HG03354 (cell line): ENCODE data around the gene NPIPB13.
"Not testable (repeated sequence)": the region's sequence is repeated elsewhere in the genome, so short reads cannot be mapped to it uniquely, and the experiment has no call there.

Experiments used
- ATAC-seq: cut with Tn5 transposase; IDR thresholded peaks from one replicate; pipeline ENCODE4 v1.9.1; 2021; ENCODE audit warnings: mild to moderate bottlenecking; ENCODE audit not compliant: unreplicated experiment, poor library complexity, severe bottlenecking

The NPIPB13 gene

DNA sequence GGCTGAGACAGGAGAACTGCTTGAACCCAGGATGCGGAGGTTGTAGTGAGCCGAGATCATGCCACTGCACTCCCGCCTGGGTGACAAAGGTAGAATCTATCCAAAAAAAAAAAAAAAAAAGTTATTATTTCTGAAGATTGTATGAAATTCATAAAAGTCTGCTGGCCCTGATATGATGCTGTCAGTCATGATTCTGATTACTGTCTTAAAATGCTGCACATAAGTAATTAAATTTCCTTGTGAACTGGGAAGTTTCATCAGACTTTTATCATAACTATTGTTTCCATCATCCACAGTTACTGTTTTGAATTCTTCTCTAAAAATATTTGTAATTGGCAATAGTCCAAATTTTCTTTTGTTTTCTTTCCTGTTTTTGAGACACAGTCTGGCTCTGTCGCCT, at the start of gene NPIPB13:
NPIPB13 (minus strand) TSS at position 101 of the 400 bp plus-strand sequence. CDS start 2,906 bp downstream, outside the sequence.
- not testable (repeated sequence) for ATAC-seq

DNA sequence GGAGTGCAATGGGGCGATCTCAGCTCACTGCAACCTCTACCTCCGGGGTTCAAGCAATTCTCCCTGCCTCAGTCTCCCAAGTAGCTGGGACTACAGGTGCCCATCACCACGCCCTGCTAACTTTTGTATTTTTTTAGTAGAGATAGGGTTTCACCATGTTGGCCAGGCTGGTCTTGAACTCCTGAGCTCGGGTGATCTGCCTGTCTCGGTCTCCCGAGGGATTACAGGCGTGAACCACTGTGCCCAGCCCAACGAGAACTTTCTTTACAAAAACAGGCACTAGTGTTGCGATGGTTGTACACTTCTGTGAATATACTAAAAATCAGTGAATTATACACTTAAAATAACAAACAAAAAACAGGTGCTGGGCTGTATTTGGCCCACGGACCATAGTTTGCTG, 34.1 kb upstream of the NPIPB13 start:
- not testable (repeated sequence) for ATAC-seq

DNA sequence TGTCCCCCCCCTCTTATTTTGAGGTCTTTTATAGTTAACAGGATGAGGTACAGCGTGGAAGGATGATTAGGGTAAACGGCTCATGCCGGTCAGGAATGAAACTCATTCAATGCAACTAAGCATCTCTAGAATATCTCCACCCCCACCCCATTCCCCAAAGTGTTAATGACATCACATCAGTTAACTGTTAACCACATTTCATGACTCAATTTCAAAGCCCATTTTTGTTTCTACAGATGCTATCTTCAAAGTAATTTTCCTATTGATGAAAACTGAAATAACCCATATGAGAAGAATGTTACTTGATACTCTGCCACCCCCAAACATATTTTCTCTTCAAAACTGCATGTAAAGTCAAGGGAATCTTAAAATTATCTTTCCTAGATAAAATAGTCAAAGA, 30.2 kb upstream of the NPIPB13 start:
- ATAC-seq = not testable (repeated sequence)

DNA sequence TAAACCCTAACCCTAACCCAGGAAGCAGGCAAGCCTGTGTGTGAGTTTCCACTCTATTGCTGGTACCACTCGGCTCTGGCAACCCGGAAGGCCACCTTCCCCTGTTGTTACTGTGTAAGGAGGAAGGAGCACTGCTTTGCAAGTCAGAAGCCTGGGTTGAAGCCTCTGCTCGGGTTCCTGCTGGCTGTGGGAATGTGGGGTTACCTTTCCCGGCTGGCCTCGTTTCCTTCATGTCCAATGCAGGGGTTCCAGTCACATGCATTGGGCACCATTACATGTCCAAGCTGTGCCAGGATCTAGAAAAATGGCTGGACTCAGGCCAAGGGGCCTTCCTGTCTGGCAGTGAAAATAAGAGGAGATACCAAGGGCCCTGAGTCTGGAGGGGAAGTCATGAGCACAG, 31.2 kb downstream of the NPIPB13 start:
- ATAC-seq = not testable (repeated sequence)

DNA sequence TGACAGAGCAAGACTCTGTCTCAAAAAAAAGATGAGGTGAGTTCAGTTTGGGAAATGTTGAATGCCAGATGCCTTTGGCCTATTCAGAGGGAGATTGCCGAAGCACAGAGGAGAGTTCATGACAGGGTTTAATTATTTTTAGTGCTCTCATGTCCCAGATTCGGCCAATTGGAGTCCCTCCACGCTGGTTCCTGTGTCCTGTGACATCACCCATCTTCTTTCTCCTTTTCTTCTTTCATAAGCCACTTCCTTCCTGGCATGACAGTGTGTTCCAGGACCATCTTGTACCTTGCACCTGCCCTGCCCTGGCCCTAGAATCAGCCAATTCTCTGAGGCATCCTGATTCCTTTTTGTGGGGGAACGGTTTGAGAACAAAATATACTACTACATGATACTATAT, 36.9 kb downstream of the NPIPB13 start:
- ATAC-seq = not testable (repeated sequence)

DNA sequence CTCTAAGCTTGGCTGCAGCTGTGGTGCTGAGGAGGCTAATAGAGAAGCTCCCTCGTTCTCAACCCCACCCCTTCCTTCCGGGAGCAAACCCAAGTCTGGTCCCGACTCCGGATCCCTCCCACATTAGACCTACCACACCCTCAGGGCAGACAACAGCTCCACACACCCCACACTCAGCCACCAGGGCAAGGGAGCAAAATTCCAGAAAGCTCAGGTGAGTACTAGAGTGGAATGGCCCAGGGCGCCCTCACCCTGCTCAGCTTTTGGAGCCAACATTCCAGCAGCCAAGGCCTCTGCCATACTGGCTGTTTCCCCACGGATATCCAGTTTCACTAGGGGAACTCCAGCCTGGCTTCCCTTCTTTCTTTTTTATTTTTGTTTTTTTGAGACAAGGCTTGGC, 39.2 kb downstream of the NPIPB13 start:
- not testable (repeated sequence) for ATAC-seq

DNA sequence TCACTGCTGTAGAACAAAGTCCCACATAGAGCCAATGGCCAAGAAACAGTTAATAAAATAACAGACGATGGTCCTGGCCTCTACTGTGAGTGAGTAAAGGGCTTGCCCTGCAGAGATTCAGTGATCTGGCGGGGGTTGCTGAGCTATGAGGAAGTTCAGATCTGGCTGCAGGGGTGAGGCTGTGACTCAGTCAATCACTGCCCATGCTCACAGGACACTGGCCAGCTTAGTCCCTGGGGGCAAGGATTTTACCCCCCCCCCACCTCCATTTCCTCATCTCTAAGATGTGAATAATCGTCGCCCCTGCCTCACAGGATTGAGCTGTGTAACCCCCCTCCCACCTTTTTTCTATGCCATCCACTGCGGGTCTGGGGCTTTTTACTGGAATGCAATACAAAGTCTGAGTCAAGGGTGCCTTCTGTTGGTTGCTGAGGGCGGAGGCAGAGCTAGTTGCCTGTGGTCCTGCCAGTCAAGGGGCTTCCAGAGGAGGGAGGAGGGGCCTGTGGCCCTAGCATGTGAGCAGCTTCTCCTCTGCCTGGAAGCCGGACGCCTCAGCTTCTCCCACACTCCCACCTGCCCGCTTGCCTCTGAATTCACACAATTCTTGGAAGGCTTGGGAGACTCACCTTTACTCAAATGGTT, 41.1 kb downstream of the NPIPB13 start:
- ATAC-seq = not testable (repeated sequence)

DNA sequence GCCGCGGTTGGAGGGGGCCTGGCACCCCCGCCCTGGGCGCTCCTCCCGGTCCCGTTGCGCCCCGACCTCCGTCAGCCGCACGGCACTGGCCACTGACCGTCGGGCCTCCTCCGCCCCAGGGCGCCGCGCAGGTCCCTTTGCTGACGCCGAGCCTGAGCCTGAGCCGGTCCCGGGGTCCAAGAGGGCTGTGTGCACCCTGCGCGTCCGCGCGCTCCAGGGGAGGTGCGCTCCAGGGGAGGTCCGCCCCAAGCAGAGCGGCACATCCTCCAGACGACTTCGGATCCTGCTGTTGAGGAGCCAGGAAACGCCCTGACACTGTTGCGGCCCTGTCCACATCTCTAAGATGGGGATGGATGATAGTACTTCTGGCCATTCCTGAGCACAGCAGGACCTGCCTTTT, 42.0 kb downstream of the NPIPB13 start:
- ATAC-seq = not testable (repeated sequence)

DNA sequence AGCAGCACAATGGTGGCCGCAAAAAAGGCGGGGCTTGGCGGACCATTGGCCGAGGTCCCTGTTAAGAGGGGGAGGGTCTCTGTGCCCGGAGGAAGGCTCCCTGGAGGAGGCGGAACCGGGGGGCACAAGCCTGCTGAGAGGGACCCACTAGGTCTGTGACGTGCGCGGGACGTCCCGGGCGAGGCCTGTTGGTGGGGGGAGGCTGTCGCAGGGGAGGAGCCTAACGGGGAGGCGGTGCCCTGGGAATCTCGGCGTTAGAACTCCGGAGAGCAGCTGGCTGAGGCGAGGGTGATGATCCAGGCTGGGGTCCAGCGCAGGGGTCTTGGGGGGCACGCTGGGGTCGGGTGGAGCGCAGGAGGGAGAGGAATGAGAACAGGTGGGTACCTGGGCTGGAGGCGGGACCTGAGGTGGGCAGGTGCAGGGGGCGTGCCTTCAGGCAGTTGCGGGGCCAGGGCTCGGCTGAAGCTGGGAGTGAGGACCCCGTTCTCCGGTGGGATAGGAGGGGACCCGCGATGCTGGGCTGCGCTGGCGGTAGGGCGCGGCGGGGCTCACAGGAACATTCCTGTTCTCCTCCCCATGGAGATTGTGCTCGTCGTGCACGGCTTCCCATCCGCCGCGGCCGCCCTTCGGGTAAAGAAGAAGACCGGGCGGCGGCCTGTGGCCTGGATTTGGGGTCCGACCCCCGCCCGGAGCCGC, 42.6 kb downstream of the NPIPB13 start:
- not testable (repeated sequence) for ATAC-seq

DNA sequence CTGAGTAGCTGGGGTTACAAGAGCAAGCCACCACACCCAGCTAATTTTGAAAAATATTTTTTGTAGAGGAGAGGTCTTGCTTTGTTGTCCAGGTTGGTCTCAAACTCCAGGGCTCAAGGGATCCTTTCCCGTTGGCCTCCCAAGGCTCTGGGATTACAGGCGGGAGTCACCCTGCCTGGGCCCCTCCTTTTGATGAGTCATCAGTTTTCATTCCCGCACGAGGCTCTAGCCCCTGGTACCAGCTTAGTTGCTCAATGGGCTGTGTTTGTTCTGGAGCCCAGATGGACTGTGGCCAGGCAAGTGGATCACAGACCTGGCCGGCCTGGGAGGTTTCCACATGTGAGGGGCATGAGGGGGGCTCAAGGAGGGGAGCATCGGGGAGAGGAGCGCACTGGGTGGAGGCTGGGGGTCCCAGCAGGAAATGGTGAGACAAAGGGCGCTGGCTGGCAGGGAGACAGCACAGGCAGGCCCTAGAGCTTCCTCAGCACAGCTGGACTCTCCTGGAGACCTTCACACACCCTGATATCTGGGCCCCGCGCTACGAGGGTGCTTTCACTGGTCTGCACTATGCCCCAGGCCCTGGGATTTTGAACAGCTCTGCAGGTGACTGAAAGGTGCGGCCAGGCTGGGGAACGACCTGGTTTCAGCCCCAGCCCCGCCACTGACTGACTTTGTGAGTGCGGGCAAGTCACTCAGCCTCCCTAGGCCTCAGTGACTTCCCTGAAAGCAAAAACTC, 48.5 kb downstream of the NPIPB13 start:
- not testable (repeated sequence) for ATAC-seq

DNA sequence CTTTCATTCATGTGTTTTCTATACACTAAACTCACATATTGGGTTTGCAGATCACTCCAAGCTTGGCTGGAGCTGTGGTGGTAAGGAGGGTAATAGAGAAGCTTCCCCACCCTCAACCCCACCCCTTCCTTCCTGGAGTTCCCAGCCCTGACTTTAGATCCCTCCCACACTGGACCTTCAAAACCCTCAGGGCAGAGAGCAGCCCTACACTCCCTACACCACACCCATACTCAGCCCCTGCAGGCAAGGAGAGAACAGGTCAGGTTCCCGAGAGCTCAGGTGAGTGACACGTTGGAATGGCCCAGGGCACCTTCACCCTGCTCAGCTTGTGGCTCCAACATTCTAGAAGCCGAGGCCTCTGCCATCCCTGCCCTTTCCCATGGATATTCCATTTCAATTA, 49.2 kb downstream of the NPIPB13 start, which contains the start of gene SULT1A3:
SULT1A3 (plus strand) TSS at position 207 of the 400 bp plus-strand sequence. CDS start 1,474 bp downstream, outside the sequence.
- not testable (repeated sequence) for ATAC-seq
